Loucy (cell line): ENCODE data around the gene WDR11.

Experiments
- H2AFZ ChIP-seq: fragments of 200-600 bp; sonication (generic); 2 replicates; pipeline ENCODE4 v1.6.0; 2016; ENCODE audit warnings: antibody characterized with exemption, mild to moderate bottlenecking, low read length, moderate library complexity
- H3F3A ChIP-seq: fragments of 200-600 bp; 2 replicates; pipeline ENCODE4 v1.6.0; 2016; ENCODE audit warnings: antibody characterized with exemption, low read depth, mild to moderate bottlenecking
- H3K27me3 ChIP-seq: fragments of 200-600 bp; sonication (generic); 2 replicates; pipeline ENCODE4 v1.6.1; 2014; ENCODE audit warnings: low read length, mild to moderate bottlenecking; ENCODE audit not compliant: insufficient read depth, poor library complexity, severe bottlenecking
- H3K36me3 ChIP-seq: fragments of 200-600 bp; sonication (generic); 2 replicates; pipeline ENCODE4 v1.6.1; 2016; ENCODE audit warnings: low read length; ENCODE audit not compliant: insufficient read depth
- H3K4me1 ChIP-seq: fragments of 200-600 bp; sonication (generic); 2 replicates; pipeline ENCODE4 v1.5.1; 2014; ENCODE audit warnings: low read length, mild to moderate bottlenecking; ENCODE audit not compliant: insufficient read depth, poor library complexity, severe bottlenecking
- H3K4me2 ChIP-seq: fragments of 200-600 bp; sonication (generic); 2 replicates; pipeline ENCODE4 v1.6.0; 2014; ENCODE audit warnings: antibody characterized with exemption, low read length, low read depth, mild to moderate bottlenecking; ENCODE audit not compliant: poor library complexity, severe bottlenecking
- H3K4me3 ChIP-seq: fragments of 200-600 bp; sonication (generic); 2 replicates; pipeline ENCODE4 v1.5.1; 2014; ENCODE audit warnings: low read length, mild to moderate bottlenecking, mixed read lengths; ENCODE audit not compliant: poor library complexity, severe bottlenecking
- H3K79me2 ChIP-seq: fragments of 200-600 bp; sonication (generic); 2 replicates; pipeline ENCODE4 v1.6.1; 2014; ENCODE audit warnings: low read length; ENCODE audit not compliant: insufficient read depth
- H3K9ac ChIP-seq: fragments of 200-600 bp; sonication (generic); 2 replicates; pipeline ENCODE4 v1.6.0; 2014; ENCODE audit warnings: mild to moderate bottlenecking, low read depth, low read length, moderate library complexity; ENCODE audit not compliant: poor library complexity, severe bottlenecking
- H3K9me2 ChIP-seq: fragments of 200-600 bp; sonication (generic); replicated peaks from 2 replicates; pipeline ENCODE4 v1.6.1; 2016; ENCODE audit warnings: low read depth, low read length, mixed read lengths
- H3K9me3 ChIP-seq: fragments of 200-600 bp; sonication (generic); 2 replicates; pipeline ENCODE4 v1.6.1; 2014; ENCODE audit warnings: mild to moderate bottlenecking, antibody characterized with exemption, low read length, low read depth; ENCODE audit not compliant: insufficient read depth
- H4K20me1 ChIP-seq: fragments of 200-600 bp; sonication (generic); 2 replicates; pipeline ENCODE4 v1.6.0; 2014; ENCODE audit warnings: antibody characterized with exemption, low read length, mild to moderate bottlenecking; ENCODE audit not compliant: insufficient read depth, poor library complexity, severe bottlenecking
- EZH2phosphoT487 ChIP-seq: fragments of 200-600 bp; IDR thresholded peaks from 2 replicates; pipeline ENCODE4 v1.6.1; 2018; ENCODE audit warnings: antibody characterized with exemption, mild to moderate bottlenecking, moderate library complexity, borderline replicate concordance
- TF ChIP-seq, protein P1 (sequence below): fragments of 200-600 bp; sonication (generic); conservative IDR thresholded peaks from 2 replicates; pipeline ENCODE4 v1.5.1; 2014; ENCODE audit warnings: mild to moderate bottlenecking, antibody characterized with exemption, low read length

The WDR11 gene

DNA sequence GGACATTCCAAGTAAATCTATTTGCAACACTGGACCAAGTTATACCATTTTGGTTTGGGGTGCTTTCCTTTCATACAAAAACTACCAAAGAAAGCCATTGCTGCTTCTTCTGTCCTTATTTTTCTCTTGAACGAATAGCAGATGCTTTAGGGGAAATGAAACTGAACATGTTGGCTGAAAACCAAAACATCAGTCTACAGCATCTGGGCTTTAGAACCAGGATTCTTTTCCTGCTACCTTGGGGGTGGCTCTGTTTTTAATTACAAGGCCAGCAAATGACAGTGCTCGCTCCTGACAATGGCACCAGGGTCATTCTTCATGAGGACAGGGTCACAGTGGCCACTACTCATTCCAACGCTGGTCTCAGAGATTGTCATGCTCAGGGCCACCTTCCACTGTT is 80.3 kb downstream of the WDR11 start:
- H2AFZ ChIP-seq: no peak overlapping the region
- H3K9me2 ChIP-seq: no peaks in the 10 kb centered on the region
- H3K27me3 ChIP-seq: no peaks in the 10 kb centered on the region
- H3K9me3 ChIP-seq: no peaks in the 10 kb centered on the region
- no peaks in the 10 kb centered on the region for H3K36me3 ChIP-seq
- no peaks in the 10 kb centered on the region for H3F3A ChIP-seq
- H3K4me3 ChIP-seq: no peak overlapping the region
- H3K9ac ChIP-seq: no peak overlapping the region
- no peaks in the 10 kb centered on the region for H4K20me1 ChIP-seq
- H3K79me2 ChIP-seq: no peaks in the 10 kb centered on the region
- H3K4me1 ChIP-seq: no peaks in the 10 kb centered on the region
- no peak for TF ChIP-seq EZH2phosphoT487
- TF ChIP-seq, protein P1, sequence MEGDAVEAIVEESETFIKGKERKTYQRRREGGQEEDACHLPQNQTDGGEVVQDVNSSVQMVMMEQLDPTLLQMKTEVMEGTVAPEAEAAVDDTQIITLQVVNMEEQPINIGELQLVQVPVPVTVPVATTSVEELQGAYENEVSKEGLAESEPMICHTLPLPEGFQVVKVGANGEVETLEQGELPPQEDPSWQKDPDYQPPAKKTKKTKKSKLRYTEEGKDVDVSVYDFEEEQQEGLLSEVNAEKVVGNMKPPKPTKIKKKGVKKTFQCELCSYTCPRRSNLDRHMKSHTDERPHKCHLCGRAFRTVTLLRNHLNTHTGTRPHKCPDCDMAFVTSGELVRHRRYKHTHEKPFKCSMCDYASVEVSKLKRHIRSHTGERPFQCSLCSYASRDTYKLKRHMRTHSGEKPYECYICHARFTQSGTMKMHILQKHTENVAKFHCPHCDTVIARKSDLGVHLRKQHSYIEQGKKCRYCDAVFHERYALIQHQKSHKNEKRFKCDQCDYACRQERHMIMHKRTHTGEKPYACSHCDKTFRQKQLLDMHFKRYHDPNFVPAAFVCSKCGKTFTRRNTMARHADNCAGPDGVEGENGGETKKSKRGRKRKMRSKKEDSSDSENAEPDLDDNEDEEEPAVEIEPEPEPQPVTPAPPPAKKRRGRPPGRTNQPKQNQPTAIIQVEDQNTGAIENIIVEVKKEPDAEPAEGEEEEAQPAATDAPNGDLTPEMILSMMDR: no peak
- H3K4me2 ChIP-seq: no peak overlapping the region

GRCh38 chr10:120931999-120932398 is 80.8 kb downstream of the WDR11 start:
- Histone ChIP-seq H3F3A (no peaks in the 10 kb centered on the region), H3K4me3 (no peak overlapping the region), H3K36me3 (no peaks in the 10 kb centered on the region), H4K20me1 (no peaks in the 10 kb centered on the region), H3K9ac (no peak overlapping the region), H3K79me2 (no peaks in the 10 kb centered on the region), H3K27me3 (no peaks in the 10 kb centered on the region), H3K9me2 (no peaks in the 10 kb centered on the region), H3K4me2 (no peak overlapping the region), H3K4me1 (no peaks in the 10 kb centered on the region), H2AFZ (no peak overlapping the region), H3K9me3 (no peaks in the 10 kb centered on the region)
- TF ChIP-seq, protein P1: no peak
- TF ChIP-seq EZH2phosphoT487: no peak

GRCh38 chr10:120938822-120939221 is 87.7 kb downstream of the WDR11 start:
- Histone ChIP-seq H2AFZ (no peak overlapping the region), H4K20me1 (no peaks in the 10 kb centered on the region), H3K36me3 (no peaks in the 10 kb centered on the region), H3K4me3 (no peak overlapping the region), H3K9me2 (no peaks in the 10 kb centered on the region), H3F3A (no peaks in the 10 kb centered on the region), H3K9me3 (no peaks in the 10 kb centered on the region), H3K4me2 (no peak overlapping the region), H3K79me2 (no peaks in the 10 kb centered on the region), H3K4me1 (no peaks in the 10 kb centered on the region), H3K9ac (no peak overlapping the region), H3K27me3 (no peaks in the 10 kb centered on the region)
- TF ChIP-seq EZH2phosphoT487: no peak
- TF ChIP-seq, protein P1: no peak
